Liver (tissue), 9 donors: Measurements from ENCODE around the gene UBAP2. TPM values are rescaled to one million over a fixed set of nuclear protein-coding genes. Genes with fewer than 3 reads are reported as not detected.
"Not testable (repeated sequence)": the region's sequence is repeated elsewhere in the genome, so short reads cannot be mapped to it uniquely, and the experiment has no call there.

Experiments used
- DNase-seq: peaks from one replicate; pipeline ENCODE4 v3.0.0-alpha.2; 2017; ENCODE audit warnings: low spot score
- H3K27ac ChIP-seq, 2 donors: one replicate each; pipeline ENCODE4 v1.7.0; 2013; ENCODE audit warnings: inconsistent platforms in 2 of 2, low read length in 2 of 2, control low read depth in 1 of 2, low read depth in 1 of 2, mild to moderate bottlenecking in 1 of 2
- H3K27me3 ChIP-seq, 4 donors: one replicate each; pipeline versions ENCODE4 v1.6.1 to v1.7.0; 2013; ENCODE audit warnings: low read length in 3 of 4, inconsistent platforms in 1 of 4, mild to moderate bottlenecking in 1 of 4, moderate library complexity in 1 of 4; ENCODE audit not compliant: control insufficient read depth in 4 of 4, insufficient read depth in 4 of 4
- H3K36me3 ChIP-seq, 4 donors: one replicate each; pipeline versions ENCODE4 v1.6.1 to v1.7.0; 2013; ENCODE audit warnings: low read length in 3 of 4, mild to moderate bottlenecking in 3 of 4, low read depth in 1 of 4, moderate library complexity in 1 of 4; ENCODE audit not compliant: control insufficient read depth in 4 of 4, insufficient read depth in 3 of 4
- H3K4me1 ChIP-seq, 4 donors: one replicate each; pipeline versions ENCODE4 v1.6.1 to v1.7.0; 2013; ENCODE audit warnings: low read length in 3 of 4, mild to moderate bottlenecking in 3 of 4, moderate library complexity in 1 of 4; ENCODE audit not compliant: control insufficient read depth in 4 of 4, insufficient read depth in 4 of 4
- H3K4me3 ChIP-seq, 3 donors: one replicate each; pipeline versions ENCODE4 v1.6.1 to v1.7.0; 2013; ENCODE audit warnings: low read length in 3 of 3, control low read depth in 1 of 3, low read depth in 1 of 3, mild to moderate bottlenecking in 1 of 3
- H3K9ac ChIP-seq, 2 donors: one replicate each; pipeline ENCODE4 v1.7.0; 2013; ENCODE audit warnings: low read length in 2 of 2, mild to moderate bottlenecking in 2 of 2, moderate library complexity in 2 of 2, control low read depth in 1 of 2, low read depth in 1 of 2
- H3K9me3 ChIP-seq, 4 donors: one replicate each; pipeline versions ENCODE4 v1.6.1 to v1.7.0; 2013; ENCODE audit warnings: low read length in 3 of 4; ENCODE audit not compliant: control insufficient read depth in 4 of 4
- CTCF ChIP-seq: fragments of 150-350 bp; IDR thresholded peaks from 2 replicates; pipeline ENCODE4 v1.5.1; 2017; ENCODE audit warnings: improper control_type of control experiment, low read depth, low read length; ENCODE audit not compliant: missing input control
- EGR1 ChIP-seq, 2 donors: IDR thresholded peaks; 2 replicates each; pipeline ENCODE4 v1.6.1; 2016 to 2018; ENCODE audit warnings: antibody characterized with exemption in 2 of 2, low read depth in 2 of 2
- FOXA1 ChIP-seq: IDR thresholded peaks from 2 replicates; pipeline ENCODE4 v1.6.1; 2016; ENCODE audit warnings: antibody characterized with exemption
- FOXA2 ChIP-seq: IDR thresholded peaks from 2 replicates; pipeline ENCODE4 v1.6.1; 2016; ENCODE audit warnings: antibody characterized with exemption
- HNF4G ChIP-seq: IDR thresholded peaks from 2 replicates; pipeline ENCODE4 v1.6.1; 2016; ENCODE audit warnings: antibody characterized with exemption
- JUND ChIP-seq, 2 donors: IDR thresholded peaks; 2 replicates each; pipeline ENCODE4 v1.6.1; 2016; ENCODE audit warnings: antibody characterized with exemption in 2 of 2
- MAX ChIP-seq: IDR thresholded peaks from 2 replicates; pipeline ENCODE4 v1.6.1; 2016; ENCODE audit warnings: antibody characterized with exemption
- NR2F2 ChIP-seq: IDR thresholded peaks from 2 replicates; pipeline ENCODE4 v1.6.1; 2016; ENCODE audit warnings: antibody characterized with exemption
- RAD21 ChIP-seq, 2 donors: IDR thresholded peaks; 2 replicates each; pipeline ENCODE4 v1.6.1; 2016; ENCODE audit warnings: antibody characterized with exemption in 2 of 2, mild to moderate bottlenecking in 2 of 2
- RXRA ChIP-seq, 2 donors: IDR thresholded peaks; 2 replicates each; pipeline ENCODE4 v1.6.1; 2017 to 2018; ENCODE audit warnings: antibody characterized with exemption in 2 of 2, mild to moderate bottlenecking in 1 of 2
- SP1 ChIP-seq: IDR thresholded peaks from 2 replicates; pipeline ENCODE4 v1.6.1; 2018; ENCODE audit warnings: antibody characterized with exemption, mild to moderate bottlenecking
- TAF1 ChIP-seq: conservative IDR thresholded peaks from 2 replicates; pipeline ENCODE4 v1.6.1; 2016; ENCODE audit warnings: antibody characterized with exemption, mild to moderate bottlenecking
- YY1 ChIP-seq: IDR thresholded peaks from 2 replicates; pipeline ENCODE4 v1.6.1; 2016; ENCODE audit warnings: antibody characterized with exemption, mild to moderate bottlenecking
- ZBTB33 ChIP-seq: IDR thresholded peaks from 2 replicates; pipeline ENCODE4 v1.6.1; 2016; ENCODE audit warnings: antibody characterized with exemption
- WGBS: extraction: QIAGEN DNeasy Blood & Tissue Kit; methylation state at CpG from one replicate; pipeline ENCODE4 v1.1.7; 2013; 5-methylcytosine and 5-hydroxymethylcytosine counted together
- polyA plus RNA-seq, 2 donors: library from polyadenylated mRNA; stranded (reverse) in 1 of 2; unstranded in 1 of 2; fragments of 200-250 nt in 1 of 2; fragments of >200 nt in 1 of 2; fragmentation: Nextera tagmentation in 1 of 2; extraction: Ambion mirVana in 1 of 2; gene quantifications; one replicate each; pipeline versions ENCODE4 v1.2.1 to v1.2.3, GENCODE V29; 2013 to 2015
- total RNA-seq, 2 donors: library from RNA; depleted of rRNA; stranded (reverse); fragments of >200 nt; gene quantifications; one replicate each; pipeline ENCODE4 v1.2.3, GENCODE V29; 2014
- donor health status: healthy.
- donor health status: healthy.
- donor health status: healthy.
- donor health status: healthy.
- donor health status: healthy.

The UBAP2 gene
- total and polyA plus RNA-seq, 4 donors, result 5.4 to 12.6 (median 8.3) TPM

GRCh38 chr9:34025811-34026210 is 22.9 kb downstream of the UBAP2 start:
- Histone ChIP-seq H3K27ac (no peak overlapping the region), H3K9ac (no peak overlapping the region), H3K4me3 (no peak overlapping the region), H3K4me1 (no peaks in the 10 kb centered on the region), H3K9me3 (no peaks in the 10 kb centered on the region), H3K36me3 (peaks cover 0 to 2% (median 0%) of the 10 kb centered on the region in 4 donors), H3K27me3 (no peaks in the 10 kb centered on the region)
- no peak for DNase-seq
- no peak for TF ChIP-seq ZBTB33
- TF ChIP-seq RAD21 (IDR thresholded peaks at IDR 0.05), result no peak
- TF ChIP-seq HNF4G, result no peak
- TF ChIP-seq CTCF, result no peak
- TF ChIP-seq MAX, result no peak
- TF ChIP-seq RXRA (IDR thresholded peaks at IDR 0.05), result no peak
- TF ChIP-seq JUND (IDR thresholded peaks at IDR 0.05), result no peak
- TF ChIP-seq NR2F2, result no peak
- no peak for TF ChIP-seq FOXA2
- no peak for TF ChIP-seq TAF1
- no peak for TF ChIP-seq FOXA1
- no peak for TF ChIP-seq SP1
- WGBS, result 91% methylated on average over 5 of the region's 5 CpGs

GRCh38 chr9:34025062-34025461 is 23.6 kb downstream of the UBAP2 start:
- no peak overlapping the region for H3K4me3 ChIP-seq
- no peak overlapping the region for H3K27ac ChIP-seq
- no peaks in the 10 kb centered on the region for H3K9me3 ChIP-seq
- no peak for DNase-seq
- no peaks in the 10 kb centered on the region for H3K4me1 ChIP-seq
- no peaks in the 10 kb centered on the region for H3K27me3 ChIP-seq
- H3K36me3 ChIP-seq, result peaks cover 0 to 2% (median 0%) of the 10 kb centered on the region in 4 donors
- H3K9ac ChIP-seq, result no peak overlapping the region
- WGBS, result 94% methylated on average over 1 of the region's 1 CpG
- no peak for TF ChIP-seq YY1
- TF ChIP-seq HNF4G, result no peak
- TF ChIP-seq FOXA1, result no peak
- no peak for TF ChIP-seq SP1
- TF ChIP-seq RXRA (IDR thresholded peaks at IDR 0.05), result no peak
- TF ChIP-seq EGR1 (IDR thresholded peaks at IDR 0.05; ENCODE audit: low read depth in 2 of 2), result no peak
- TF ChIP-seq FOXA2, result no peak
- no peak for TF ChIP-seq CTCF

- not testable (repeated sequence) for DNase-seq, H3K4me1 ChIP-seq, H3K9ac ChIP-seq, H3K27me3 ChIP-seq, H3K27ac ChIP-seq, H3K4me3 ChIP-seq, H3K9me3 ChIP-seq, H3K36me3 ChIP-seq
- WGBS, result 95% methylated on average over 9 of the region's 9 CpGs
Observed at GRCh38 chr9:34024476-34024875, 24.2 kb downstream of the UBAP2 start.
